ENCODE results near the gene U2AF1L4.

The U2AF1L4 gene

DNA sequence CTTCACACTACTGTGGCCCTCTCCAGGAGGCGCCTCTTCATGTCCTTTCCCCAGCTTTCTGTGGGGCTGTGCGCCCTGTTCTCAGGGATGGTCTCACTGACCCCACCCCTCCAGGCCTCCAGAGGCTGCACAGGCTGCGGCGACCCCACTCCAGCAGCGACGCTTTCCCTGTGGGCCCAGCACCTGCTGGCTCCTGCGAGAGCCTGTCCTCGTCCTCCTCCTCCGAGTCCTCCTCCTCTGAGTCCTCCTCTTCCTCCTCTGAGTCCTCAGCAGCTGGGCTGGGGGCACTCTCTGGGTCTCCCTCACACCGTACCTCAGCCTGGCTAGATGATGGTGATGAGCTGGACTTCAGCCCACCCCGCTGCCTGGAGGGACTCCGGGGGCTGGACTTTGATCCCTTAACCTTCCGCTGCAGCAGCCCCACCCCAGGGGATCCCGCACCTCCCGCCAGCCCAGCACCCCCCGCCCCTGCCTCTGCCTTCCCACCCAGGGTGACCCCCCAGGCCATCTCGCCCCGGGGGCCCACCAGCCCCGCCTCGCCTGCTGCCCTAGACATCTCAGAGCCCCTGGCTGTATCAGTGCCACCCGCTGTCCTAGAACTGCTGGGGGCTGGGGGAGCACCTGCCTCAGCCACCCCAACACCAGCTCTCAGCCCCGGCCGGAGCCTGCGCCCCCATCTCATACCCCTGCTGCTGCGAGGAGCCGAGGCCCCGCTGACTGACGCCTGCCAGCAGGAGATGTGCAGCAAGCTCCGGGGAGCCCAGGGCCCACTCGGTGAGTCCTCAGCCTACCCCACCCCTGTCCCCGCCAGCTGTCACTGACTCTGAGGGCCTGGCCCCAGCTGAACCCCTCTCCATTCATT, 41.3 kb upstream of the U2AF1L4 start:
- no peak for DNase-seq
- TF ChIP-seq POLR2A (IDR thresholded peaks at IDR 0.05; ENCODE audit: low read length): no peak
- no peak for TF ChIP-seq GATA1 (IDR thresholded peaks at IDR 0.05; ENCODE audit: low read depth, low read length)

- DNase-seq: no peak
- TF ChIP-seq GATA1 (IDR thresholded peaks at IDR 0.05; ENCODE audit: low read depth, low read length): no peak
These were observed 40.1 kb upstream of the U2AF1L4 start for GRCh38 chr19:35785339-35785627.

DNA sequence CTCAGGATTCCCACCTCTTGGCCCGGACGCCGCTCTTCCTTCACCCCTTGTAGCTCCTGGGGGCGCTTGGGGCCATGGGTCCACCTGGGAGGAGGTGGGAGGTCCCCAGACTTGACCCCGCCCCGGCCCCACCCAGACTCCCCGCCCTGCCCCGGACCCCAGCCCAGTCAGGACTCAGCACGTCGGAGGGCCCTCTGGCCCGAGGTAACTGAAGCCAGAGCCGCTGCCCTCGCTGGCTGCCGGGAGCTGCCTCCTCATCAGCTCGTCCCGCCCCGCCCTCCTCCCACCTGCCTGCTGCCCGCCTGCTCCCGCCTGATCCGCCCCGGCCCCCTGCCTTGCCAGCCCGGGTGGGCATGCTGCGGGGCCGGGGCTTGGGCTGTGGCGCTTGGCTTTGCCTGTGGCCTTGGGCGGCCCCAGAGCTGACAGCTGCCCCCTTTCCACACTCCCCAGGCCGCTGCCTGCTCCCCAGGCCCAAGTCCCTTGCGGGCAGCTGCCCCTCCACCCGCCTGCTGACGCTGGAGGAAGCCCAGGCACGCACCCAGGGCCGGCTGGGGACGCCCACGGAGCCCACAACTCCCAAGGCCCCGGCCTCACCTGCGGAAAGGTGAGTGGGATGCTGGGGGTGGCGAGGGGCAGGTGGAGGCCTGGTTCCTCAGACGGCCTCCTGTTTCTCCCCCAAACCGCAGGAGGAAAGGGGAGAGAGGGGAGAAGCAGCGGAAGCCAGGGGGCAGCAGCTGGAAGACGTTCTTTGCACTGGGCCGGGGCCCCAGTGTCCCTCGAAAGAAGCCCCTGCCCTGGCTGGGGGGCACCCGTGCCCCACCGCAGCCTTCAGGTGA, 39.5 kb upstream of the U2AF1L4 start:
- TF ChIP-seq POLR2A (IDR thresholded peaks at IDR 0.05; ENCODE audit: low read length) (no peak), GATA1 (IDR thresholded peaks at IDR 0.05; ENCODE audit: low read depth, low read length) (no peak)
- DNase-seq: no peak

- TF ChIP-seq GATA1 (IDR thresholded peaks at IDR 0.05; ENCODE audit: low read depth, low read length): no peak
- no peak for TF ChIP-seq POLR2A (IDR thresholded peaks at IDR 0.05; ENCODE audit: low read length)
- DNase-seq: no peak
These were observed 38.5 kb upstream of the U2AF1L4 start for GRCh38 chr19:35783469-35784434.

GRCh38 chr19:35782589-35782988, 37.4 kb upstream of the U2AF1L4 start:
- TF ChIP-seq GATA1 (IDR thresholded peaks at IDR 0.05; ENCODE audit: low read depth, low read length) (no peak), POLR2A (IDR thresholded peaks at IDR 0.05; ENCODE audit: low read length) (no peak)
- no peak for DNase-seq

GRCh38 chr19:35781650-35782049, 36.4 kb upstream of the U2AF1L4 start:
- TF ChIP-seq POLR2A (IDR thresholded peaks at IDR 0.05; ENCODE audit: low read length): no peak
- TF ChIP-seq GATA1 (IDR thresholded peaks at IDR 0.05; ENCODE audit: low read depth, low read length): no peak
- DNase-seq: no peak

- no peak for TF ChIP-seq GATA1 (IDR thresholded peaks at IDR 0.05; ENCODE audit: low read depth, low read length)
- no peak for TF ChIP-seq POLR2A (IDR thresholded peaks at IDR 0.05; ENCODE audit: low read length)
- no peak for DNase-seq
These were observed 35.5 kb upstream of the U2AF1L4 start for GRCh38 chr19:35780717-35781116.

GRCh38 chr19:35780058-35780457, 34.8 kb upstream of the U2AF1L4 start:
- TF ChIP-seq GATA1 (IDR thresholded peaks at IDR 0.05; ENCODE audit: low read depth, low read length) (no peak), POLR2A (IDR thresholded peaks at IDR 0.05; ENCODE audit: low read length) (no peak)
- no peak for DNase-seq

DNA sequence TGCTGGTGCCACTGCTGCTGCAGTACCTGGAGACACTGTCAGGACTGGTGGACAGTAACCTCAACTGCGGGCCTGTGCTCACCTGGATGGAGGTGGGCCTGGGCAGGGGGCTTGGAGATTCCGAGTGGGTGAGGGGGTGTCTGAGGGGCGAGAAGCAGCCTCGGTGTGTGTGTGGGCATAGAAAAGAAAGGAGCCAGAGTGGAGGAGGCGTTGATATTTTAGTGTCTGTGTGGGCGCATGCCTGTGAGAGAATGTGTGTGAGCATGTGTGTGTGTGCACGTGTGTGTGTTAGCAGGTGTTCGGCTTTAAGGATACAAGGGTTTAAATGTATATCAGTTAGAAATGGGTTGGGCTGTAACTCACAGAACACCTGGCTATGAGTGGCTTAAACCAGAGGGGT, 33.8 kb upstream of the U2AF1L4 start:
- no peak for DNase-seq
- TF ChIP-seq POLR2A (IDR thresholded peaks at IDR 0.05; ENCODE audit: low read length) (no peak), GATA1 (IDR thresholded peaks at IDR 0.05; ENCODE audit: low read depth, low read length) (no peak)

DNA sequence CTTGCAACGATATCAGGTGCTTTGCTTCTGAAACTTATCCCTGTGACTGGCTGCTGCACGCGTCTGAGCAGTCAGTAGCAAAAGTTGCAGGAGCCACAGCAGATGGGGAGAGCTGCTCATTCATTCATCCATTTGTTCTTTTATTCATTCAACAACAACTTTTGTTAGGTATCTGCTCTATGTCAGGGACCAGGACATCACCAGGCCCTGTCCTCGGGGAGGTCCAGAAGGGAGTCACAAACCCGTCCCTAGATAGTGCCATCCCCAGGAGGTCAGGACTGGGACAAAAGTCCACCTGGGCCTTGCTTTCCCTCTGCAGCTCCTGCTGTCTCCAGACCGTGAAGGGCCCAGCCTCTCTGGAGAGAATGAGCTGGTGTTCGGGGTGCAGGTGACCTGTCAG, 32.7 kb upstream of the U2AF1L4 start:
- no peak for DNase-seq

DNA sequence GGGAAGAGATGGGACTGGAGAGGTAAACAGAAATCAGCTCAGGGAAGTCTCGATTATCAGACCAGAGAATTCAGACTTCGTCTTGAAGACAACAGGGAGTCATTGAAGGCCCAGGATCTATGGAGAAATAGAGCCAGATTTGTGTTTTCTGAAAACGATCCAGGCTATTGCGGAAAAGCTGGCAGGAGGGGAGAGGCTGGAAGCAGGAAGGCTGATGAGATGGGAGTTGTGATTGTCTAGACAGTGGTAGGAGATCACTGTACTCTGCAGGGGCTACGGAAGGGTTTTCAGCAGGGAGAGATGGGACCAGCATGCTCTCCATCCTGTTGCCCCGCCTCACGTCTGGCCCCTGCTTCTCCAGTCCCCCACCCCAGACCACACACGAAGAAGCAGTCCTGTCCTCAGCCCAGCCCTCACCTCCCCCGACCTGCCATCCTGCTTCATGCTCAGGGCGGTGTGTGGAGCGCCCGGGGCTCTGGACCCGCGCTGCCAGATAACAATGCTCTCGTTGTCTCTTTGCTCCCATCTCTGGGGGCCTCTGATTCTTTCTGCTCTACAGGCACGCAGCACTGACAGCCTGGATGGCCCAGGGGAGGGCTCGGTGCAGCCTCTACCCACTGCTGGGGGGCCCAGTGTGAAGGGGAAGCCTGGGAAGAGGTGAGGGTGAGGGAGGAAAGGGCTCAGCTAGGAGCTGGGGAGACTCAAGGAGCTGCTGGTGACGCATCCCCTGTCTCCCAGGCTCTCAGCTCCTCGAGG, 32.0 kb upstream of the U2AF1L4 start:
- no peak for TF ChIP-seq POLR2A (IDR thresholded peaks at IDR 0.05; ENCODE audit: low read length)
- TF ChIP-seq GATA1 (IDR thresholded peaks at IDR 0.05; ENCODE audit: low read depth, low read length): no peak
- no peak for DNase-seq

More for the DNA sequence above, 32.7 kb upstream of the U2AF1L4 start:
- no peak for TF ChIP-seq GATA1 (IDR thresholded peaks at IDR 0.05; ENCODE audit: low read depth, low read length)
- TF ChIP-seq POLR2A (IDR thresholded peaks at IDR 0.05; ENCODE audit: low read length): no peak

DNA sequence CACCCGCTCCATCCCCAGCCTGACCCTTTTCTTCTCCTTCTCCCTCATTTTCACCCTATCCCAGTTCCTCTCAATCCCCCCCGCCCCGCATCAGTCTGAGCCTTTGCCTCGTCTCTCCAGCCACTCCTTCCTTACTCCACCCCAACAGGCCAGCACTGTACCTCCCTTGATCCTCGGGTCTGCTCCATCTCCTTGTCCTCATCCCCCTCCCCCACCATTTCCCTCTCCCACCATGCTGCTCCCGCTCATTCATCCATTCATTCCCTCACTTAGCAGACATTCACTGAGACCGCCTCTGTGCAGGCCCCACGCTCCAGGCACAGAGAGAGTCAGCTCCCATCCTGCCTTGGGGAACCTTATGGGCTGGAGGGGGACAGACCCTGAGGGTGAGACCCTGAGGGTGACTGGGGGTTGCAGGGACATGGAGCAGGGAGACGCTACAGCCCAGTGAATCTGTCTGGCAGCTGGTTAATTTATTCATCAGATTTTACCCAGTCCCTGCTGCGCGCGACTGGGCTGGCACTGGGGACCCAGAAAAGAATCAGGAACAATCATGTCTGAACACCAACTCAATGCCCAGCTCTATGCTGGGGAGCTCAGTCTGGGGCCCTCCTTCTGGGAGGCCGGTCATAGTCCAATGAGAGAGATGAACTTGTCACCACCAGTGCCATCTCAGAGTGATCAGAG, 31.0 kb upstream of the U2AF1L4 start:
- TF ChIP-seq POLR2A (IDR thresholded peaks at IDR 0.05; ENCODE audit: low read length): no peak
- no peak for TF ChIP-seq GATA1 (IDR thresholded peaks at IDR 0.05; ENCODE audit: low read depth, low read length)
- no peak for DNase-seq
